ENCODE results near the gene UMAD1.

UMAD1 gene

GRCh38 chr7:7768977-7769709 is 128.6 kb downstream of the UMAD1 start:
- no peak for FAIRE-seq

- FAIRE-seq: peak; percentile 46
Observed at GRCh38 chr7:7769710-7770627, 129.4 kb downstream of the UMAD1 start.

- no peak for FAIRE-seq
Observed at GRCh38 chr7:7771452-7771851, 130.9 kb downstream of the UMAD1 start.

DNA sequence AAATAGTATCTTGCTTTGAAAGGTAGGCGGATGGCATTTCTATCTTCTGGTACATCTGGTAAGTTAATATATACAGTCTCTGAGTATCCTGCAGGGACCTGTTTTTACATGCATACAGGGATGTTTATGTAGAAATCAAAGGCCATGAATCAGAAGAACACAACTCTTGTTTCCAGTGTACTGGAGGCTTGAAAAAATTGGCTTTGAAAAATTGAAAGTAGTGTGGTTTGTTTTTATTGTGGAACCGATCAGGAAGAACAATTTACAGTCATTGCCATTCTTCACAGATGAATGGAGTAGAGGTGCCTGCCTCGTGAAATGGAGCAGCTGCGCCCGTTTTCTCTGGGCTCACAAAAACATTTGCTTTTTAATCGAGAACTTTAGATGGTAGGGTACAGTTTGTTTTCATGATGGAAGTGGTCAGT is 131.9 kb downstream of the UMAD1 start:
- FAIRE-seq: no peak

- peak; percentile 82 for FAIRE-seq
Observed at GRCh38 chr7:7773334-7774309, 133.1 kb downstream of the UMAD1 start.

GRCh38 chr7:7779888-7780287 is 139.3 kb downstream of the UMAD1 start:
- FAIRE-seq: peak; percentile 36

GRCh38 chr7:7783001-7783400 is 142.4 kb downstream of the UMAD1 start:
- peak; percentile 80 for FAIRE-seq

DNA sequence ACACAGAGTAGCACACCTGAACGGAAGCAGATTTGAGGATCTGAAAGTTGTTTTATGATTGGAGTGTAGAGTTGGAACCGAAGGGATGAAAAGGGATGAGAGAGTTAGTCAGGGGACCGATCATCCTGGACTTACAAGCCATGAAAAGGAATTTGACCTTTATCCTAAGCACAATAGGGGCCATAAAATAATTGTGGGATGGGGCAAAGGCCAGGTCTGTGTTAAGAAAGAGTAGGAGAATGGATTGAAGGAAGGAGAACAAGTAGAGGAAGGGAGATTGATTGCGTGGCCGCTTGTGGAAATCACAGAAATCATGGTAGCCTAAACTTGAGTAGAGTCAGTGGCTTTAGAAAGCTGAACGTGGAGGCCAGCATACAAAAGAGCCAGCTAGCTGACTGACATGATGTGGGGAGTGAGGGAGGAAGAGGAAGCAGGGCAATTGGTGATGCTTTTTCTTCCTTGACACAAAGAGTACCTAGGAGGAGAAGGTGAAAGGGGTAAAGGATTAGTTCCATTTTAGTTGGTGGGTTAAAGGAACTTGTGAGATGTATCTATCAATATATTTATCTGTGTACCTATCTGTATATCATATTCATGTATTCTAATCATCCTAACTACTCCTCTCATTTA is 144.9 kb downstream of the UMAD1 start:
- no peak for FAIRE-seq

GRCh38 chr7:7786595-7786994 is 146.0 kb downstream of the UMAD1 start:
- FAIRE-seq: no peak

GRCh38 chr7:7789551-7789988 is 149.0 kb downstream of the UMAD1 start:
- no peak for FAIRE-seq

- FAIRE-seq: no peak
Observed at GRCh38 chr7:7790041-7790741, 149.6 kb downstream of the UMAD1 start.

GRCh38 chr7:7791523-7791922 is 151.0 kb downstream of the UMAD1 start:
- peak; percentile 8 for FAIRE-seq

- FAIRE-seq: peak; percentile 30
Observed at GRCh38 chr7:7792056-7792455, 151.5 kb downstream of the UMAD1 start.

GRCh38 chr7:7793249-7793648 is 152.7 kb downstream of the UMAD1 start:
- no peak for FAIRE-seq

DNA sequence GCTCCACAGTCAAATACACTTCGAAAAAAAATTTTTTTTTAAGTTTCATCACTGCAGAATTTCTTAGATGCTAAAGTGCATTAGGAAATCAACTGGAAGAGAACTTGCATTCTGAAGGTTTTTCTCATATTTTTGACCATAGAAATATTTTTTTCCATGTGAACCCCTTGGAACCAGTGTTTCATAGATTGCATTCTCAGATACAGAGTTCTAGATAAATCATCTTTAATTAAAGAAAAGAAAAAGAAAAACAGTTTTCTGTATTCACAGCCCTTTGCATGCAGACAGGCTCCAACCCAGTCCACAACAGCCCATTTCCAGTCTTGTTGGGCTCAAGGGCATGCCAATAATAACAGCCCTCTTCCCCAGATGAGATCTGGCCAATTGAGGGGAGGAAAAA is 153.4 kb downstream of the UMAD1 start:
- FAIRE-seq: no peak

GRCh38 chr7:7795203-7795602 is 154.7 kb downstream of the UMAD1 start:
- no peak for FAIRE-seq

DNA sequence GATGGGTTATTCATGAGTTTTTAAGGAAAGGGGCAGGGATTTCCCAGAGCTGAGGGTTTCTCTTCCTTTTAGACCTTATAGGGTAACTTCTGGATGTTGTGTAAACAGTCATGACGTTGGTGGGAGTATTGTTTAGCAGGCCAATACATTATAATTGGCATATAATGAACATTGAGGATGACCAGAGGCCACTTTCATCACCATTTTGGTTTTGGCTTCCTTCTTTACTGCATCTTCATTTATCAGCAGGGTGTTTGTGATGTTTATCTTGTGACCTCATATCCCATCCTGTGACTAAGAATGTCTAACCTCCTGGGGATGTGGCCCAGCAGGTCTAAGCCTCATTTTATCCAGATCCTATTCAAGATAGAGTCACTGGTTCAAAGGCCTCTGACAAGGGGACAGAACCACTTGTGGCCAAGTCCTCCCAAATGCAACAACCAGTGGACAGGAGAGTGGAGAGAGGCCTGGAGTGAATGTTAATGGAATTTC is 155.1 kb downstream of the UMAD1 start:
- no peak for FAIRE-seq

GRCh38 chr7:7798510-7798909 is 158.0 kb downstream of the UMAD1 start:
- no peak for FAIRE-seq

DNA sequence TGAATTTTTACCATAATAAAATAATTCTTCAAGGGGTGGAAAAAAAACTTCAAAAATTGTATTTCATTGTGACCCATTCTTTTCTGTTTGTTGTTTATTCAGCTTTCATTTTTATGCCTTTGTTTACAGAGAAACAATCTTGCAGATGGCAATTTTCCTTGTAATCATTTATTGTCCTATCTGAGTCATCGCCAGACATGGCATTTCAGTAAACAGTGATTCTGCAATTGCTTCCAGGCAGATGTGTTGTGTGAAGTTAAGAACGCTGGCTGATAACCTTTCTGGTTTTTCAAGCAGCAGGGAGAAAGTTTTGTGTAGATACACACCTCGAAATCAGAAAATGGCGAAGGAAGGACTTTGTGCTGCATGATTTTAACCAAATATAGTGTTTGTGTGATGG is 158.6 kb downstream of the UMAD1 start:
- FAIRE-seq: no peak

DNA sequence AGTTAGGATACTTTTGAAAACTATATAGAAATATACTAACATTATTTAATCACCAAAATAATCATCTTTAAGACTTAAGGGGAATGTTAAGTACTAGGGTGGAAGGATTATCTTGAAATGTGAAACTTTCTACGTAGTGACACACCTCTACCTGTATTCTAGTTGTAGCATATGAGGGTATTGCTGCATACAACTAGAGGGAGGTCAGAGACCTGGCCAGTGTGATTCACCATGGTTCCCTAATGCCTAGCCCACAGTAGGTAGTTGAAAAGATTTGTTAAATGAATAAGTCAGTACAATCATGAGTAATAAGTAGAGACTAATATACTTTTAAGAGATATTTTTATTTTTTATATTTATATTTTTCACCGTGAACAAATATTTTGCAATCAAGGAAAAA is 162.0 kb downstream of the UMAD1 start:
- peak; percentile 86 for FAIRE-seq

GRCh38 chr7:7803715-7804178 is 163.2 kb downstream of the UMAD1 start:
- no peak for FAIRE-seq
